Peyer's patch (tissue), 4 donors: Measurements from ENCODE around the gene SUGP2.

Source experiments
- CTCF ChIP-seq, 6 experiments: fragments of 450-650 bp in 4 of 6; fragments of 200-600 bp in 2 of 6; sonication (generic) in 1 of 6; IDR thresholded peaks; one replicate each; pipeline ENCODE4 v1.5.1; 2017 to 2019; ENCODE audit warnings: antibody characterized with exemption in 6 of 6, mild to moderate bottlenecking in 3 of 6, moderate library complexity in 1 of 6
- POLR2A ChIP-seq, 2 donors: fragments of 450-650 bp; IDR thresholded peaks; one replicate each; pipeline ENCODE4 v1.5.1; 2017; ENCODE audit warnings: antibody characterized with exemption in 2 of 2, mild to moderate bottlenecking in 2 of 2, moderate library complexity in 2 of 2

GRCh38 chr19:18951721-18952281 is 81.5 kb downstream of the SUGP2 start:
- TF ChIP-seq CTCF (IDR thresholded peaks at IDR 0.05): no peak
- TF ChIP-seq POLR2A (IDR thresholded peaks at IDR 0.05): no peak
